ENCODE results near the gene RECQL5.

GRCh38 chr17:75594499-75595283 is 72.3 kb downstream of the RECQL5 start:
- no peak for TF ChIP-seq CTCF (IDR thresholded peaks at IDR 0.05)
- no peak for TF ChIP-seq EZH2 (IDR thresholded peaks at IDR 0.05; ENCODE audit: borderline replicate concordance, insufficient read depth, low read depth, low read length, poor library complexity, severe bottlenecking)
